Endothelial cell of umbilical vein (primary cell): Measurements from ENCODE around the gene STARD13. TPM values are rescaled to one million over a fixed set of nuclear protein-coding genes. Genes with fewer than 3 reads are reported as not detected.

Experiments
- BruUV-seq: library from RNA; stranded (reverse); fragments of 400-500 nt; replicated peaks from 2 replicates; lab custom pipeline; 2021; lab: Mats Ljungman, UMichigan
- CTCF ChIA-PET: fragments of 300-600, 350-600 bp; sonication (Branson Sonifier 250); formaldehyde crosslinking; loops from one replicate; lab custom pipeline; 2021; ENCODE audit warnings: antibody characterized with exemption, inconsistent platforms; lab: Charles Lee
- POLR2A ChIA-PET: fragments of 300-600, 350-600 bp; sonication (Branson Sonifier 250); formaldehyde crosslinking; loops from one replicate; lab custom pipeline; 2021; ENCODE audit warnings: antibody characterized with exemption, inconsistent platforms; lab: Charles Lee
- DNase-seq: peaks from one replicate; pipeline ENCODE4 v3.0.0-alpha.2; 2011; ENCODE audit warnings: low read depth, low spot score
- FAIRE-seq: peaks from 2 replicates; lab custom pipeline; 2011; peaks lifted over from hg19 to GRCh38; lab: Jason Lieb, UNC
- H2AFZ ChIP-seq: 2 replicates; pipeline ENCODE4 v1.6.0; 2012; ENCODE audit warnings: low read depth, low read length, control low read depth, inconsistent platforms
- H3K27ac ChIP-seq: 2 replicates; pipeline ENCODE4 v1.5.1; 2011; ENCODE audit warnings: low read depth, mild to moderate bottlenecking, control low read depth, low read length, moderate library complexity; ENCODE audit not compliant: insufficient read depth
- H3K27me3 ChIP-seq, 2 experiments: 2 replicates each; pipeline versions ENCODE4 v1.6.0 to v1.6.1; 2011; ENCODE audit warnings: low read length in 2 of 2, mixed read lengths in 1 of 2; ENCODE audit not compliant: control insufficient read depth in 2 of 2, insufficient read depth in 2 of 2
- H3K36me3 ChIP-seq, 2 experiments: 2 replicates in 1 of 2; 3 replicates in 1 of 2; pipeline ENCODE4 v1.5.1; 2011; ENCODE audit warnings: low read length in 2 of 2, mild to moderate bottlenecking in 1 of 2, moderate library complexity in 1 of 2; ENCODE audit not compliant: control insufficient read depth in 2 of 2, insufficient read depth in 2 of 2; ENCODE audit errors: extremely low read depth in 1 of 2
- H3K4me1 ChIP-seq: 3 replicates; pipeline ENCODE4 v1.5.1; 2011; ENCODE audit warnings: mild to moderate bottlenecking, low read length; ENCODE audit not compliant: control insufficient read depth, insufficient read depth; ENCODE audit errors: extremely low read depth
- H3K4me2 ChIP-seq: 2 replicates; pipeline ENCODE4 v1.6.1; 2011; ENCODE audit warnings: low read length, control low read depth, mixed read lengths; ENCODE audit not compliant: insufficient read depth
- H3K4me3 ChIP-seq, 3 experiments: fragments of 200-600 bp in 1 of 3; sonication (generic), shearing (Covaris generic) in 1 of 3; replicated peaks in 1 of 3; 2 replicates each; pipeline ENCODE4 v1.5.1; 2011 to 2016; ENCODE audit warnings: control low read depth in 3 of 3, low read length in 3 of 3, mild to moderate bottlenecking in 2 of 3, inconsistent platforms in 1 of 3, low read depth in 1 of 3, moderate library complexity in 1 of 3; ENCODE audit not compliant: insufficient read depth in 1 of 3
- H3K79me2 ChIP-seq: 2 replicates; pipeline ENCODE4 v1.6.0; 2012; ENCODE audit warnings: low read length, inconsistent platforms; ENCODE audit not compliant: control insufficient read depth, insufficient read depth
- H3K9ac ChIP-seq: replicated peaks from 2 replicates; pipeline ENCODE3; 2011; ENCODE audit warnings: low read length, control low read depth; ENCODE audit not compliant: insufficient read depth; ENCODE audit errors: extremely low read depth
- H3K9me1 ChIP-seq: replicated peaks from 3 replicates; pipeline ENCODE4 v1.6.0; 2011; ENCODE audit warnings: mild to moderate bottlenecking, low read length; ENCODE audit not compliant: control insufficient read depth, insufficient read depth; ENCODE audit errors: extremely low read depth
- H3K9me3 ChIP-seq: replicated peaks from 2 replicates; pipeline ENCODE4 v1.5.1; 2012; ENCODE audit warnings: low read length, inconsistent platforms; ENCODE audit not compliant: control insufficient read depth, insufficient read depth
- H4K20me1 ChIP-seq: replicated peaks from 2 replicates; pipeline ENCODE3; 2011; ENCODE audit warnings: mild to moderate bottlenecking, low read length; ENCODE audit not compliant: control insufficient read depth, insufficient read depth; ENCODE audit errors: extremely low read depth
- CTCF ChIP-seq, 2 donors: IDR thresholded peaks; 1 replicate in 1 of 2; 2 replicates in 1 of 2; pipeline ENCODE4 v1.5.1; 2011; ENCODE audit warnings: low read length in 2 of 2, mild to moderate bottlenecking in 2 of 2, moderate library complexity in 2 of 2, control low read depth in 1 of 2, inconsistent platforms in 1 of 2, low read depth in 1 of 2; ENCODE audit not compliant: insufficient read depth in 1 of 2; ENCODE audit errors: extremely low read depth in 1 of 2
- EZH2 ChIP-seq: IDR thresholded peaks from 2 replicates; pipeline ENCODE4 v1.6.1; 2012; ENCODE audit warnings: borderline replicate concordance, low read depth, mild to moderate bottlenecking, moderate library complexity, low read length, inconsistent platforms; ENCODE audit not compliant: severe bottlenecking
- FOS ChIP-seq: IDR thresholded peaks from 2 replicates; pipeline ENCODE4 v1.6.1; 2011; ENCODE audit warnings: mild to moderate bottlenecking, low read length, moderate library complexity, borderline replicate concordance; ENCODE audit not compliant: insufficient read depth
- GATA2 ChIP-seq: IDR thresholded peaks from 2 replicates; pipeline ENCODE4 v1.7.0; 2011; ENCODE audit warnings: low read depth, mild to moderate bottlenecking, moderate library complexity, mixed read lengths, low read length; ENCODE audit not compliant: insufficient read length, insufficient read depth
- JUN ChIP-seq: IDR thresholded peaks from 2 replicates; pipeline ENCODE4 v1.6.1; 2011; ENCODE audit warnings: borderline replicate concordance, low read depth; ENCODE audit not compliant: insufficient read length, insufficient read depth
- MAX ChIP-seq: IDR thresholded peaks from 2 replicates; pipeline ENCODE4 v1.6.1; 2011; ENCODE audit not compliant: insufficient read depth, insufficient read length
- MYC ChIP-seq: IDR thresholded peaks from one replicate; pipeline ENCODE4 v1.6.1; 2011; ENCODE audit warnings: mild to moderate bottlenecking, low read depth, low read length
- POLR2A ChIP-seq: IDR thresholded peaks from 2 replicates; pipeline ENCODE4 v1.6.1; 2012; ENCODE audit warnings: low read depth, mild to moderate bottlenecking, control low read depth, low read length
- POLR2AphosphoS5 ChIP-seq: IDR thresholded peaks from 2 replicates; pipeline ENCODE4 v1.6.1; 2012; ENCODE audit warnings: low read depth, mild to moderate bottlenecking, control low read depth, low read length, moderate library complexity; ENCODE audit not compliant: insufficient read depth
- dilution Hi-C: fragments of 300-500 bp; cut with MboI; formaldehyde crosslinking; loops from one replicate; pipeline ENCODE4 v1.15.0; 2019; ENCODE audit warnings: low sequenced_read_pairs; ENCODE audit not compliant: extremely low pct_ligation_motif_present
- intact Hi-C: fragments of 100-400 bp; cut with micrococcal nuclease; formaldehyde crosslinking; loops from one replicate; pipeline ENCODE4 v1.10.0; 2022
- polyA plus RNA-seq, 4 experiments: library from polyadenylated mRNA; depleted of rRNA in 3 of 4; stranded (reverse) in 3 of 4; unstranded in 1 of 4; fragments of >200 nt; gene quantifications; 2 replicates each; pipeline versions ENCODE4 v1.2.1 to v1.2.3, GENCODE V29; 2011 to 2012; ENCODE audit warnings: missing spikeins in 1 of 4
- total RNA-seq: library from RNA; stranded (reverse); gene quantifications from 2 replicates; pipeline ENCODE4 v1.2.3, GENCODE V29; 2021

STARD13 gene
- total and polyA plus RNA-seq, 2 donors (not counting 3 experiments of a cell fraction or from before 2014, with no cell fraction given), result 11.0 to 47.7 TPM

- Histone ChIP-seq H3K27me3 (no peaks in the 10 kb centered on the region), H3K4me3 (no peak overlapping the region), H4K20me1 (peaks cover 2% of the 10 kb centered on the region), H3K9me1 (no peaks in the 10 kb centered on the region), H3K79me2 (no peaks in the 10 kb centered on the region), H3K4me2 (no peak overlapping the region), H3K9ac (no peak overlapping the region), H3K4me1 (peaks cover 21% of the 10 kb centered on the region), H3K9me3 (no peaks in the 10 kb centered on the region), H3K36me3 (peaks cover 30 to 35% of the 10 kb centered on the region in 2 experiments), H3K27ac (no peak overlapping the region), H2AFZ (no peak overlapping the region)
- no peak for FAIRE-seq
- no TSS peak for BruUV-seq
- ChIA-PET CTCF (no interaction called here), POLR2A (no interaction called here)
- intact Hi-C loops, result no loop called here
- dilution Hi-C loops, result no loop called here
- no peak for TF ChIP-seq POLR2A
- no peak for TF ChIP-seq EZH2
- TF ChIP-seq CTCF (IDR thresholded peaks at IDR 0.05; ENCODE audit: extremely low read depth in 1 of 2, insufficient read depth in 1 of 2, low read depth in 1 of 2, low read length in 2 of 2), result no peak
- TF ChIP-seq MYC, result no peak
- no peak for TF ChIP-seq POLR2AphosphoS5
- TF ChIP-seq JUN, result no peak
- TF ChIP-seq GATA2, result no peak
- no peak for TF ChIP-seq FOS
- no peak for TF ChIP-seq MAX
- DNase-seq, result no peak
Observed at GRCh38 chr13:33109271-33109697, 176.3 kb downstream of the STARD13 start.
